Lower lobe of right lung (tissue), 2 donors: ENCODE measurements around the gene GRAMD1B. TPM values are rescaled to one million over a fixed set of nuclear protein-coding genes. Genes with fewer than 3 reads are reported as not detected.

Source experiments
- ATAC-seq, 2 donors: fragments of 200-7000 bp; cut with Tn5 transposase; one replicate each; pipeline ENCODE4 v1.9.1; 2020 to 2022; ENCODE audit warnings: mild to moderate bottlenecking in 2 of 2, moderate library complexity in 2 of 2
- DNase-seq: peaks from one replicate; pipeline ENCODE4 v3.0.0-alpha.2; 2020
- H3K27ac ChIP-seq: fragments of 200-600 bp; one replicate; pipeline ENCODE4 v1.8.0; 2022
- H3K27me3 ChIP-seq: fragments of 200-600 bp; one replicate; pipeline ENCODE4 v1.8.0; 2022; ENCODE audit warnings: low read depth
- H3K36me3 ChIP-seq: fragments of 200-600 bp; one replicate; pipeline ENCODE4 v1.8.0; 2022; ENCODE audit warnings: mild to moderate bottlenecking
- H3K4me1 ChIP-seq: fragments of 200-600 bp; one replicate; pipeline ENCODE4 v1.8.0; 2022
- H3K4me3 ChIP-seq: fragments of 200-600 bp; one replicate; pipeline ENCODE4 v1.8.0; 2022; ENCODE audit warnings: mild to moderate bottlenecking
- H3K9me3 ChIP-seq: fragments of 200-600 bp; one replicate; pipeline ENCODE4 v1.8.0; 2022
- CTCF ChIP-seq: fragments of 200-600 bp; IDR thresholded peaks from one replicate; pipeline ENCODE4 v1.8.0; 2022; ENCODE audit warnings: antibody characterized with exemption, mild to moderate bottlenecking
- intact Hi-C: fragments of 100-400 bp; cut with DNase I; formaldehyde crosslinking; loops from one replicate; pipeline ENCODE4 v1.11.0; 2022
- total RNA-seq: library from RNA; stranded (reverse); fragmentation: NEBNext Ultra II Directional; extraction: Animal tissue kit (Norgen Biotek cat#: 25700); gene quantifications from one replicate; pipeline ENCODE4 v1.2.1, GENCODE V29; 2021
- donor health status: DM: no; HTN: yes; CAD: no; lungs with severe emphysema.

Gene GRAMD1B
- total RNA-seq, 1 donor from 2014 or later: 9.9 TPM

- ATAC-seq (no peak), DNase-seq (no peak)
- intact Hi-C loops: no loop called here
These were observed 145.4 kb downstream of the GRAMD1B start for GRCh38 chr11:123575441-123575840.

GRCh38 chr11:123576082-123576481 is 146.0 kb downstream of the GRAMD1B start:
- Histone ChIP-seq H3K27me3 (peaks cover 10% of the 10 kb centered on the region), H3K36me3 (no peaks in the 10 kb centered on the region), H3K27ac (no peak overlapping the region), H3K9me3 (no peaks in the 10 kb centered on the region), H3K4me1 (no peaks in the 10 kb centered on the region), H3K4me3 (no peak overlapping the region)
- ATAC-seq (no peak), DNase-seq (no peak)
- TF ChIP-seq CTCF: no peak
- intact Hi-C loops: no loop called here

More at GRCh38 chr11:123575441-123575840, 145.4 kb downstream of the GRAMD1B start:
- no peaks in the 10 kb centered on the region for H3K9me3 ChIP-seq
- H3K27ac ChIP-seq: no peak overlapping the region
- H3K36me3 ChIP-seq: no peaks in the 10 kb centered on the region
- no peaks in the 10 kb centered on the region for H3K4me1 ChIP-seq
- H3K4me3 ChIP-seq: no peak overlapping the region
- no peak for TF ChIP-seq CTCF
- H3K27me3 ChIP-seq: peaks cover 8% of the 10 kb centered on the region

GRCh38 chr11:123576501-123576900 is 146.4 kb downstream of the GRAMD1B start:
- H3K4me3 ChIP-seq: no peak overlapping the region
- no peak for ATAC-seq
- no peaks in the 10 kb centered on the region for H3K36me3 ChIP-seq
- intact Hi-C loops: no loop called here
- TF ChIP-seq CTCF: no peak
- no peaks in the 10 kb centered on the region for H3K4me1 ChIP-seq
- no peak for DNase-seq
- no peaks in the 10 kb centered on the region for H3K9me3 ChIP-seq
- H3K27ac ChIP-seq: no peak overlapping the region
- H3K27me3 ChIP-seq: peaks cover 15% of the 10 kb centered on the region

GRCh38 chr11:123577081-123577598 is 147.1 kb downstream of the GRAMD1B start:
- intact Hi-C loops: no loop called here
- Histone ChIP-seq H3K36me3 (no peaks in the 10 kb centered on the region), H3K27ac (no peak overlapping the region), H3K4me1 (no peaks in the 10 kb centered on the region), H3K4me3 (no peak overlapping the region), H3K9me3 (no peaks in the 10 kb centered on the region), H3K27me3 (peaks cover 15% of the 10 kb centered on the region)
- ATAC-seq (peak; percentile 68 to 74), DNase-seq (peak; percentile 79)
- TF ChIP-seq CTCF: peak; percentile 87

GRCh38 chr11:123578778-123579481 is 148.9 kb downstream of the GRAMD1B start:
- no peaks in the 10 kb centered on the region for H3K4me1 ChIP-seq
- ATAC-seq (no peak), DNase-seq (no peak)
- no peak for TF ChIP-seq CTCF
- H3K27me3 ChIP-seq: peaks cover 15% of the 10 kb centered on the region
- intact Hi-C loops: no loop called here
- H3K36me3 ChIP-seq: no peaks in the 10 kb centered on the region
- H3K4me3 ChIP-seq: no peak overlapping the region
- H3K9me3 ChIP-seq: no peaks in the 10 kb centered on the region
- no peak overlapping the region for H3K27ac ChIP-seq
